CD8-positive, alpha-beta memory T cell (primary cell): ENCODE results near the gene REN. TPM values are rescaled to one million over a fixed set of nuclear protein-coding genes. Genes with fewer than 3 reads are reported as not detected.

ENCODE experiments used
- CTCF ChIA-PET: fragments of 350-600 bp; sonication (Branson Sonifier 250); formaldehyde crosslinking; loops from one replicate; lab custom pipeline; 2021; ENCODE audit warnings: antibody characterized with exemption; lab: Charles Lee
- POLR2A ChIA-PET: fragments of 350-600 bp; sonication (Branson Sonifier 250); formaldehyde crosslinking; loops from one replicate; lab custom pipeline; 2021; ENCODE audit warnings: antibody characterized with exemption; lab: Charles Lee
- DNase-seq, 5 donors: peaks; one replicate each; pipeline versions ENCODE4 v3.0.0 to v3.0.0-alpha.2; 2020 to 2022; ENCODE audit warnings: mixed read lengths in 1 of 5
- H3K27ac ChIP-seq: one replicate; pipeline ENCODE4 v1.7.0; 2013; ENCODE audit warnings: low read depth, mild to moderate bottlenecking, low read length, moderate library complexity
- H3K27me3 ChIP-seq: 2 replicates; pipeline ENCODE4 v1.7.0; 2013; ENCODE audit warnings: low read length, mild to moderate bottlenecking; ENCODE audit not compliant: insufficient read depth, poor library complexity, severe bottlenecking
- H3K36me3 ChIP-seq: 2 replicates; pipeline ENCODE4 v1.7.0; 2013; ENCODE audit warnings: mild to moderate bottlenecking, low read length, moderate library complexity; ENCODE audit not compliant: insufficient read depth
- H3K4me1 ChIP-seq: 2 replicates; pipeline ENCODE4 v1.7.0; 2013; ENCODE audit warnings: mild to moderate bottlenecking, low read length, moderate library complexity; ENCODE audit not compliant: insufficient read depth
- H3K4me3 ChIP-seq: 2 replicates; pipeline ENCODE4 v1.7.0; 2013; ENCODE audit warnings: mild to moderate bottlenecking, low read length
- H3K9me3 ChIP-seq: 2 replicates; pipeline ENCODE4 v1.7.0; 2013; ENCODE audit warnings: mild to moderate bottlenecking, low read length
- H3K27ac Mint-ChIP-seq, 8 donors: one replicate each; pipeline ENCODE4 v1.8.0; 2020 to 2021; ENCODE audit warnings: mixed read lengths in 8 of 8, mild to moderate bottlenecking in 6 of 8, inconsistent platforms in 3 of 8, moderate library complexity in 3 of 8
- H3K27me3 Mint-ChIP-seq, 2 donors: one replicate each; pipeline ENCODE4 v1.8.0; 2020 to 2021; ENCODE audit warnings: mixed read lengths in 2 of 2, mild to moderate bottlenecking in 1 of 2, moderate library complexity in 1 of 2
- H3K36me3 Mint-ChIP-seq, 3 donors: one replicate each; pipeline ENCODE4 v1.8.0; 2020 to 2021; ENCODE audit warnings: mixed read lengths in 3 of 3, inconsistent platforms in 1 of 3, mild to moderate bottlenecking in 1 of 3
- H3K4me1 Mint-ChIP-seq, 3 donors: one replicate each; pipeline ENCODE4 v1.8.0; 2020 to 2021; ENCODE audit warnings: mixed read lengths in 3 of 3, inconsistent platforms in 1 of 3, mild to moderate bottlenecking in 1 of 3
- H3K4me3 Mint-ChIP-seq, 7 donors: one replicate each; pipeline ENCODE4 v1.8.0; 2020 to 2021; ENCODE audit warnings: mixed read lengths in 7 of 7, mild to moderate bottlenecking in 6 of 7, moderate library complexity in 4 of 7, inconsistent platforms in 2 of 7
- H3K9me3 Mint-ChIP-seq, 5 donors: one replicate each; pipeline ENCODE4 v1.8.0; 2020 to 2022; ENCODE audit warnings: mixed read lengths in 5 of 5, mild to moderate bottlenecking in 3 of 5, moderate library complexity in 2 of 5, inconsistent platforms in 1 of 5
- polyA plus RNA-seq: library from polyadenylated mRNA; unstranded; fragments of 300-500 nt; fragmentation: Illumina TruSeq; gene quantifications from one replicate; pipeline ENCODE4 v1.2.3, GENCODE V29; 2021
- total RNA-seq, 2 experiments: library from RNA; stranded (reverse); gene quantifications; one replicate each; pipeline ENCODE4 v1.2.3, GENCODE V29; 2021

REN gene
- total and polyA plus RNA-seq, 3 experiments from 2014 or later: not detected

DNA sequence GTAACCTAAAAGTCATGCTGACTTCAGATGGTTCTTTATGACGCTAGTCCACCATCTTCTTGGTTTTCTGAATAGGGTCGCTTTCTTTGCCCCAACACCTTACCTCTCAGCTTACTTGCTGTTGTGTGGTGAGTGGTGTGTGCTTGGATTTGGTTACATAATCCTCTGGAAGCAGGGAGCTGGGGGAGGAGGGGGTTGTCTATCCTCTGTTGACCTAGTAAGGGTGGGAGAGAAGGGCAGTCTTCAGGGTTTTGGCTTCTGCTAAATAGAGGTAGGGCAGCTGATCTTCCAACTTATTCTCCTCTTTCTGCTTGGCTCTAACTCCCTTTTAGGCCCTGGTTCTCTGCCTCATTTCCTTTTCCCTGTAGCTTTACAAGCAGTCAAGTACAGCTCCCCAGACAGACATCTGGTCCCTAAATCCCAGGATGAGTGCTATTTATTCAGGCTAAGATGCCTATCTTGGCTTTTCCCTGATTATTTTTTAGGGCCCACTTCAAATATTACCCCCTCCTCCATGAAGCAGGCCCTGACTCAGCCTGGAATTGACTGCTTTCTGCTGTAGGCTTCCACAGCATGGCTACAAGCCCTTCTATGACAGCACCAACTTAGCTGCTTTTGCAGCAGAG lies 6.4 kb upstream of the REN start:
- Histone ChIP-seq H3K36me3 (no peaks in the 10 kb centered on the region), H3K9me3 (peaks cover 44% of the 10 kb centered on the region), H3K27ac (no peak overlapping the region), H3K27me3 (no peaks in the 10 kb centered on the region), H3K4me3 (no peak overlapping the region), H3K4me1 (no peaks in the 10 kb centered on the region)
- ChIA-PET CTCF (interaction anchor here (0.9 to 2.1 kb wide), 2 partner anchors 10 to 191 kb away, joined by 3 to 14 read pairs; no protein-coding TSS in a partner anchor), POLR2A (no interaction called here)
- no peak for DNase-seq
- H3K4me3 Mint-ChIP-seq: no peak overlapping the region
- H3K36me3 Mint-ChIP-seq: peaks cover 0 to 32% (median 0%) of the 10 kb centered on the region in 3 donors
- H3K4me1 Mint-ChIP-seq: no peaks in the 10 kb centered on the region
- peaks cover 19 to 60% (median 53%) of the 10 kb centered on the region in 5 donors for H3K9me3 Mint-ChIP-seq
- peaks cover 10% of the 10 kb centered on the region in 2 donors for H3K27me3 Mint-ChIP-seq
- H3K27ac Mint-ChIP-seq: no peak overlapping the region

DNA sequence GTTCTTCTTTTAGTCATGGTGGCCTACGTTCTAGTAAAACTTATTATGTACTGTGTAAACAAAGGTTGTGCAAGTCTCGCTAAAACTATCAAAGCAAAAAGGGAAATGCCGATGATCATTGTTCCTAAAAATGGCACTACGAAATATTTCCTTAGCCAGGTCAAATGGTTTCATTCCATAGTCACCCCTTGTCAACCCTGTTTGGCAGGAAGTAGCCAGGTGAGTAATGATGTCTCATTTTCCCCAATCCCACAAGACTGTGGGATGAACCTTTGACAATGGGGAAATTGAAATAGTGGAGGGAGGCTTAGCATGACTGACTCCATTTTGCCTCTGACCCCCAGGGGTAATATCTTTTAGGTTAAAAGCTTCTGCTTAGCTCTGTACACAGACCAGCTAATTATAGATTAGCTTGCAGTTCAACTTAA lies 5.6 kb upstream of the REN start:
- POLR2A ChIA-PET: no interaction called here

DNA sequence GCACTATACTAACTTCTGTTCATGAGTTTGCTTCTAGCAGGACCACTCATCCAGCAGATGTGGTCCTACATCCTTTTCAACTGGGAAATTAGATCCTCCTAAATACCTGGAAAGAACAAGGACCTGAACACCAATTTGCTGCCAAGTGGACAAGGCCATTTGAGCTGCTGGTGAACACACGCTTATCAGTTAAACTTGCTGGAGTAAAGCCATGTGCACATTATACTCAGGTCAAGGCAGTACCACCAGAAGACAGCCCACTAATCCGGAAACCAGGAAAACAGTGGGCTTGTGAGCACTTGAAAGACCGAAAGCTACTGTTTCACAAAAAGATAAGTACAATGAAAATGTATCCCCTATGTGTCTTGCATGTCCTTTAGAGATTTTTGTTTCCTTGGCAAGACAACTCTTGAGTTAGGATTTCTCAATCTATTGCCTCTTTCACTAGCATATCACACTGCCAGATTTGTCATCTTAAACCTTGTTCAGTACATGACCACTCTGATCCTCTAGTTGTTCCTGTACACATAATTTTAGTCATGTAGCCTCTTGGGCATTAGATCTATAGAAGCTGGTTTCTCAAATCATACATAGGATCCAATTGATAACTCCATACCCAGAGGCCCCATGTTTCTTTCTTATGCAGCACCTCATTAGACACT lies 4.5 kb upstream of the REN start:
- Mint-ChIP-seq H3K9me3 (peaks cover 19 to 67% (median 58%) of the 10 kb centered on the region in 5 donors), H3K4me3 (no peak overlapping the region), H3K27ac (no peak overlapping the region), H3K4me1 (no peaks in the 10 kb centered on the region), H3K27me3 (peaks cover 8 to 10% of the 10 kb centered on the region in 2 donors), H3K36me3 (peaks cover 0 to 36% (median 0%) of the 10 kb centered on the region in 3 donors)
- DNase-seq: no peak
- Histone ChIP-seq H3K9me3 (peaks cover 44% of the 10 kb centered on the region), H3K4me1 (no peaks in the 10 kb centered on the region), H3K27me3 (no peaks in the 10 kb centered on the region), H3K36me3 (no peaks in the 10 kb centered on the region), H3K27ac (no peak overlapping the region), H3K4me3 (no peak overlapping the region)
- POLR2A ChIA-PET: no interaction called here
- CTCF ChIA-PET: interaction anchor here (2.1 kb wide), 1 partner anchor 8 kb away, joined by 14 read pairs; no protein-coding TSS in a partner anchor

More for the DNA sequence above, 5.6 kb upstream of the REN start:
- peaks cover 8 to 10% of the 10 kb centered on the region in 2 donors for H3K27me3 Mint-ChIP-seq
- no peak for DNase-seq
- Histone ChIP-seq H3K27ac (no peak overlapping the region), H3K4me3 (no peak overlapping the region), H3K4me1 (no peaks in the 10 kb centered on the region), H3K9me3 (peaks cover 44% of the 10 kb centered on the region), H3K36me3 (no peaks in the 10 kb centered on the region), H3K27me3 (no peaks in the 10 kb centered on the region)
- H3K9me3 Mint-ChIP-seq: peaks cover 19 to 67% (median 58%) of the 10 kb centered on the region in 5 donors
- peaks cover 0 to 36% (median 0%) of the 10 kb centered on the region in 3 donors for H3K36me3 Mint-ChIP-seq
- H3K4me3 Mint-ChIP-seq: no peak overlapping the region
- CTCF ChIA-PET: interaction anchor here (2.1 kb wide), 1 partner anchor 9 kb away, joined by 14 read pairs; no protein-coding TSS in a partner anchor
- no peaks in the 10 kb centered on the region for H3K4me1 Mint-ChIP-seq
- no peak overlapping the region for H3K27ac Mint-ChIP-seq

DNA sequence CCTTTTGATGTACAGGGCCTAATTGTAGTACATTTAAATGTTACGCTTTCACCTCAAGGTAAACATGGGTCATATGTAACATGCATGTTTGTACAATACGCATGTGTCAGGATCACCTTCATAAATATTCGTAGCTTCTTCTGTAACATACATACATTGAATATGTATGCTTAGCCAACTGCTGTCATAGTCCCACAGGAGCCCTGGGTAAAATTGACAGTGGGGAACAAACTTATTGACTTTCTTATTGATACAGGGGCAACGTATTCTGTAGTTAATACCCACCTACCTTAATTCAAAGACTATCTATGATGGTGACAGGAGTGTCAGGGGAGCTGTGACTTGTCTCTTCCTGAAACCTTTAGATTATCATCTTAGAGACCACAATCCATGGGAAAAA lies 3.7 kb upstream of the REN start:
- POLR2A ChIA-PET: no interaction called here
- peaks cover 8 to 14% of the 10 kb centered on the region in 2 donors for H3K27me3 Mint-ChIP-seq

DNA sequence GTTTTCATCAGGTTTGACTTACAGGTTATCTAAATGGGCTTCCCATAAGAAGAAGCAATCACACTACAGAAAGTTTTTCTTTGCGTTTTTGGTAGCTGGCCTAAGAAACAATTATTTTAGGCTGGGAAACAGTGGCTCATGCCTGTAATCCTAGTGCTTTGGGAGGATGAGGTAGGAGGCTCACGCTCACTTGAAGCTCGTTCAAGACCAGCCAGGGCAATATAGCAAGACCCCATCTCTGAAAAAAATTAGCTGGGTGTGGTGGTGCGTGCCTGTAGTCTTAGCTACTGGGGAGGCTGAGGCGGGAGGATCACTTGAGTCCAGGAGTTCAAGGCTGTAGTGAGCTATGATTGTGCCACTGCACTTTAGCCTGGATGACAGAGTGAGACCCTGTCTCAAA lies 1.6 kb upstream of the REN start:
- Histone ChIP-seq H3K27ac (no peak overlapping the region), H3K27me3 (no peaks in the 10 kb centered on the region), H3K4me1 (no peaks in the 10 kb centered on the region), H3K4me3 (no peak overlapping the region), H3K9me3 (peaks cover 42% of the 10 kb centered on the region), H3K36me3 (no peaks in the 10 kb centered on the region)
- CTCF ChIA-PET: interaction anchor here (1.2 to 1.9 kb wide), 2 partner anchors 11 to 196 kb away, joined by 3 to 8 read pairs; no protein-coding TSS in a partner anchor
- DNase-seq: no peak
- Mint-ChIP-seq H3K27ac (no peak overlapping the region), H3K9me3 (peaks cover 19 to 54% (median 52%) of the 10 kb centered on the region in 5 donors), H3K4me1 (no peaks in the 10 kb centered on the region), H3K4me3 (no peak overlapping the region), H3K36me3 (peaks cover 0 to 21% (median 0%) of the 10 kb centered on the region in 3 donors), H3K27me3 (peaks cover 6 to 7% of the 10 kb centered on the region in 2 donors)
- POLR2A ChIA-PET: no interaction called here

More for the DNA sequence above, 3.7 kb upstream of the REN start:
- CTCF ChIA-PET: interaction anchor here (1.2 kb wide), 1 partner anchor 10 kb away, joined by 4 read pairs; no protein-coding TSS in a partner anchor
- Histone ChIP-seq H3K9me3 (peaks cover 44% of the 10 kb centered on the region), H3K36me3 (no peaks in the 10 kb centered on the region), H3K27ac (no peak overlapping the region), H3K4me3 (no peak overlapping the region), H3K4me1 (no peaks in the 10 kb centered on the region), H3K27me3 (no peaks in the 10 kb centered on the region)
- H3K36me3 Mint-ChIP-seq: peaks cover 0 to 36% (median 0%) of the 10 kb centered on the region in 3 donors
- no peak overlapping the region for H3K4me3 Mint-ChIP-seq
- no peak for DNase-seq
- H3K27ac Mint-ChIP-seq: no peak overlapping the region
- no peaks in the 10 kb centered on the region for H3K4me1 Mint-ChIP-seq
- H3K9me3 Mint-ChIP-seq: peaks cover 19 to 67% (median 58%) of the 10 kb centered on the region in 5 donors

DNA sequence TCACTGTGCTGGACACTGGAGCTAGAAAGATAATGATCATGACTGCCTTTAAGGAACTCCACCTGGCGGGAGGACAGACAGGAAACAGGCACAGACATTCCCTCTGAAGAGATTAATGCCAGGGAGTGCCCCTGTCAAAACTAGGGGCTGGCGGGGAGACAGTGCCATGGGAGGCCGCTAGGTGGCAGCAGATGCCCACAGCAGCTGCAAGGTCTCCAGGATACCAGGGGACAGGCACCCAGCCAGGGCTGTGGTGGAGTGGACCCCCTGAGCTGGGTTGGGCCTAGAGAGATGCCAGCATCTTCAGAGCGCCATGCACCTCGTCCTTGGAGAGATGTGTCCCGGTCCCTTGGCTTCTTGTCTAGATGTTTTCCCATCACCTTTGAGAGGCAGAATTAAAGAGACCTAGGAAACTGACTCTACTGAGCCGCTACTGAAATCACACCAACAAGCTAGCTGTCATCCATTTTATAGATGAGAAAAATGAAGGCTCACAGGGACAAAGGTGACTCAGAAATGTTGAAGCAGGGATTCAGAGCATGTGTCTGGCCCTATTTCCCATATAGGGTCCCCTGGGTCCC lies 3.6 kb downstream of the REN start:
- peak; percentile 63 to 80 (median 72) for DNase-seq
- no peak overlapping the region for H3K27ac ChIP-seq
- H3K4me3 ChIP-seq: no peak overlapping the region
- peaks cover 0 to 7% (median 6%) of the 10 kb centered on the region in 5 donors for H3K9me3 Mint-ChIP-seq
- H3K4me1 ChIP-seq: no peaks in the 10 kb centered on the region
- H3K36me3 ChIP-seq: no peaks in the 10 kb centered on the region
- H3K4me3 Mint-ChIP-seq: no peak overlapping the region
- peaks cover 0 to 5% (median 0%) of the 10 kb centered on the region in 3 donors for H3K36me3 Mint-ChIP-seq
- H3K27me3 Mint-ChIP-seq: peaks cover 11 to 24% of the 10 kb centered on the region in 2 donors
- H3K27me3 ChIP-seq: no peaks in the 10 kb centered on the region
- no peaks in the 10 kb centered on the region for H3K9me3 ChIP-seq
- CTCF ChIA-PET: interaction anchor here (0.6 to 5.0 kb wide), 18 partner anchors 9 to 645 kb away, joined by 3 to 80 read pairs (median 4); partner anchors contain the start of gene PLEKHA6
- POLR2A ChIA-PET: no interaction called here
- H3K27ac Mint-ChIP-seq: no peak overlapping the region
- H3K4me1 Mint-ChIP-seq: no peaks in the 10 kb centered on the region

DNA sequence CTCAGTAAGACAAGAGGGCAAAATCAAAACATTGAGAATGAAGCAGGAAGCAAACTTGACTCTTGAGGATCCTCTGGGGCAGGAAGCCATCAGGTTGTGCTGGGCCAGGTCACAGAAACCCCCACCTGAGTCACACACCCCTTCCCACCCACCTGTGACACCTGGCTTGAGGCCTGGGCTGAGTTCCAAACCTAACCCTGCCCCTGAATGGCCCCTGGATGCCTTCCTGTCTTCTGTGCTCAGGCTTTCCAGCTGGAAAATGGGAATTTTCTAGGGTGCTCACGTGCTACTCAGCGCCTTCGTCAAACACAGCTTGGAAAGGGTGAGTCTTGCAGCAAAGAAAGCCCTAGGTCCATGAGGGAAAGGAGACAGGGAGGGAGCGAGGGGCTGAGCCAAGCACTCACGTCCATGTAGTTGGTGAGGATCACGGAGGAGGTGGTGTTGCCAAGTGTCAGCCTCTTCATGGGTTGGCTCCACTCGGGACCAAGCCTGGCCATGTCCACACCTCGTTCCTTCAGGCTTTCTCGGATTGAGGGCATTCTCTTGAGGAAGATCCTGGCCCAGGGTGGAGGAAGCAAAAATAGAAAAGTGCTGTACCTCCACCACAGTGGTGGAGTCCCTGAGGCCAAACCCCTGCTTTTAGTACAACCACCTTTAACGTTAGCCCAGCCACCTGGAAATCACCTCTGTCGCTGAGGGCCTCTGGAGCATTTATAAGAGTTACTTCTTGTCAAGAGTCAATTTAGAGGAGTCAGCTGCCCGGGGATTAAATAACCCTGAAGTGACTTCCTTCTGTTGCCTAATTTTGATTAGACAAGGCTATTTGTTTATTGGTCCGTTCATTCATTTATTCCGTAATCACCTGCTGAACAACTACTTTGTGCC lies 4.3 kb downstream of the REN start:
- Mint-ChIP-seq H3K9me3 (peaks cover 0 to 4% (median 0%) of the 10 kb centered on the region in 5 donors), H3K4me3 (no peak overlapping the region), H3K27ac (no peak overlapping the region), H3K27me3 (peaks cover 11 to 24% of the 10 kb centered on the region in 2 donors), H3K4me1 (no peaks in the 10 kb centered on the region), H3K36me3 (no peaks in the 10 kb centered on the region)
- H3K27ac ChIP-seq: no peak overlapping the region
- H3K27me3 ChIP-seq: no peaks in the 10 kb centered on the region
- no peaks in the 10 kb centered on the region for H3K4me1 ChIP-seq
- CTCF ChIA-PET: interaction anchor here (1.0 to 5.0 kb wide), 11 partner anchors 9 to 285 kb away, joined by 3 to 80 read pairs (median 11); partner anchors contain the start of gene PLEKHA6
- DNase-seq: no peak
- H3K36me3 ChIP-seq: no peaks in the 10 kb centered on the region
- no peaks in the 10 kb centered on the region for H3K9me3 ChIP-seq
- POLR2A ChIA-PET: no interaction called here
- H3K4me3 ChIP-seq: no peak overlapping the region
